AG09309 (cell line): Measurements from ENCODE around the gene GPC3.

Source experiments
- DNase-seq: peaks from one replicate; pipeline ENCODE4 v3.0.0-alpha.2; 2010; ENCODE audit warnings: low read depth
- H3K4me3 ChIP-seq: 2 replicates; pipeline ENCODE4 v1.5.1; 2011; ENCODE audit warnings: mild to moderate bottlenecking, low read depth, low read length, moderate library complexity; ENCODE audit not compliant: control insufficient read depth
- TF ChIP-seq, protein P1 (sequence below): IDR thresholded peaks from 2 replicates; pipeline ENCODE4 v1.5.1; 2011; ENCODE audit warnings: mild to moderate bottlenecking, low read depth, low read length, inconsistent platforms; ENCODE audit not compliant: insufficient read depth, control insufficient read depth; ENCODE audit errors: missing control alignments

Gene GPC3

DNA sequence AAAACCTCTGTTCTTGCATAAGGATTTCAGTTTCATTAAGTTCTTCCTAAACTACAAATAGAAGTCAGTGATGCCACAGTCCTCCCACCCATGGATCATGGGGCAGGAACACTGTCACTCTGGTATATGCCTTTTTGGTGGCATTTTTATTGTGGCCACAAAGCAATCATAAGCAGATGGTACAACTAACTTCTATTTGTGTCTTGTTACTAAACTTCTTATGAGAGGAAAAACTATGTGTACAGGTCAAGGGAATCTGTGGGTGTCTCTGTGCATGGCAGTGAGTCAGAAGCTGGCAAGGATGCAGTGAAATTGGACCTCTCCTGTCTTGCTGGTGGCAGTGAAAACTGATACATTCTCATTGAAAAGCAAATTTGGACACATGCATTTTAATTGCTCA, 325.1 kb downstream of the GPC3 start:
- TF ChIP-seq, protein P1, sequence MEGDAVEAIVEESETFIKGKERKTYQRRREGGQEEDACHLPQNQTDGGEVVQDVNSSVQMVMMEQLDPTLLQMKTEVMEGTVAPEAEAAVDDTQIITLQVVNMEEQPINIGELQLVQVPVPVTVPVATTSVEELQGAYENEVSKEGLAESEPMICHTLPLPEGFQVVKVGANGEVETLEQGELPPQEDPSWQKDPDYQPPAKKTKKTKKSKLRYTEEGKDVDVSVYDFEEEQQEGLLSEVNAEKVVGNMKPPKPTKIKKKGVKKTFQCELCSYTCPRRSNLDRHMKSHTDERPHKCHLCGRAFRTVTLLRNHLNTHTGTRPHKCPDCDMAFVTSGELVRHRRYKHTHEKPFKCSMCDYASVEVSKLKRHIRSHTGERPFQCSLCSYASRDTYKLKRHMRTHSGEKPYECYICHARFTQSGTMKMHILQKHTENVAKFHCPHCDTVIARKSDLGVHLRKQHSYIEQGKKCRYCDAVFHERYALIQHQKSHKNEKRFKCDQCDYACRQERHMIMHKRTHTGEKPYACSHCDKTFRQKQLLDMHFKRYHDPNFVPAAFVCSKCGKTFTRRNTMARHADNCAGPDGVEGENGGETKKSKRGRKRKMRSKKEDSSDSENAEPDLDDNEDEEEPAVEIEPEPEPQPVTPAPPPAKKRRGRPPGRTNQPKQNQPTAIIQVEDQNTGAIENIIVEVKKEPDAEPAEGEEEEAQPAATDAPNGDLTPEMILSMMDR, result no peak
- no peak for DNase-seq
- H3K4me3 ChIP-seq, result no peak overlapping the region

DNA sequence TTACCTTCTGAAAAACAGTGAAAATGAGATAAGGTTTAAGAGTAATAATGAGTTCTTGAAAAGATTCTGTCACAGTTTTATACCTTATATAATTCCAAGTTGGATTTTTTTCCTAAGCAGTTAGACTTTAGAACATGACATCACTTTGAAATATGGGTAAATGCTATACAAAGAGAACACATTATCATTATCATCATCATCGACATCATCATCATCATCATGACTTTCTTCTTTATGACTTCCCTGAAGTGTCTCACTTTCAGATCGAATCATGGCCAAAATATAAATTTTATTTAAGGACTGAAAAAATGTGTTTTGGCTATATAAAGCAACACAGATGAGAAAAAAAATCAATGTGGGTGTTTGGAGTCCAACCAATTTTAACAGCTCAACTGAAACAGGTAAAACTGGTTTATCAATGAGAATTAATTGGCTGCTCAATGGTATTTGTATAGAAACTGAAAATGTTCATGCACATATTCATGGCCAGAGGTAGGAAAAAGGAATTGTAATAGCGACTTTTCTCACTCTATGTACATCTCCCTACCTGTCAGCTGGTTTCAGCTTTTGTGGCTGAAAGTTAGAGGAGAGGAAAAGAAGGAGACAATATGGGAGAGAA, 327.0 kb downstream of the GPC3 start:
- no peak for DNase-seq
- H3K4me3 ChIP-seq, result no peak overlapping the region
- TF ChIP-seq, protein P1, result no peak

DNA sequence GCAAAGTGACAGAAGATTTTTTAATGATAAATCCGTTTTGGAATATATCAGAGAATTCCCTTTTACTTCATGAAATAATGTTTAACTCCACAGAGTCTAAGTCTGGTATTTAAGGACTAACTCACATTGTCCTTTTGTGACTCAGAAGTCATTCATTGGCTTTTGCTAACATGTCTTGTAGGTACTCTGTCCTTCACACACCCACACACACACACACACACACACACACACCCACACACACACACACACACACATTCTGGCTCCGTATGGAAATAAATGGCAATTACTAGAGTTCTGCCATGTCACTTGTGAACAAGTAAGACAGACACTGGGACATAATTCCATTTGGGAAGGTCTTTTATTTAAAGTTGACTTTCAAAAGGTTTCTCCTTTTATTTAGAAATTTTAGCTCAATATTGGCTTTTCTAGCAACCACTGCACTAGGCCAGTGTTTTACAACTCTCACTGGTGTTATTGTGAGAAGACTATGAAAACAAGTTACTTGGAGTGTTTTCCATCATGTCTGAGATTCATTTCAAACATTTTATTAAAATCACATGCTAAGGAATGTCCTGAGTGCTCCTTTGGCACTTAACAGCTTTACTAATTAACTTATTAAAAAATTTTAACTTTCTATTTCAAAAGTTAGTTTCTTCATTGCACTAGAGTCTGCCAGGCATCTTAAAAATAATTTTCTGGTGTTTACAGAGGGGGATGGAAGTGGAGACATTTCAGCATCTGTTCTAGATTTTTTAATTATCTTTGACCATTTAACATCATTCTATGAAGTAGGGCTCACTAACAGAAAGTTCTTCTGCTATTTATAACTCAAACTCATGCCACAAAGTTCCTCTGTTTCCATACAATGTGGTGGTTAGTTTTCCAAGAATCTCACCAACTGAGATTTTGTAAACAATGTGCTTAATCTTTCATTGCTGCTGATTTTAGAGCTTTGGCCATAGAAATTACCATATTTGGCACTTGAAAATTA, 329.8 kb downstream of the GPC3 start:
- H3K4me3 ChIP-seq, result no peak overlapping the region
- no peak for DNase-seq
- TF ChIP-seq, protein P1, result no peak

DNA sequence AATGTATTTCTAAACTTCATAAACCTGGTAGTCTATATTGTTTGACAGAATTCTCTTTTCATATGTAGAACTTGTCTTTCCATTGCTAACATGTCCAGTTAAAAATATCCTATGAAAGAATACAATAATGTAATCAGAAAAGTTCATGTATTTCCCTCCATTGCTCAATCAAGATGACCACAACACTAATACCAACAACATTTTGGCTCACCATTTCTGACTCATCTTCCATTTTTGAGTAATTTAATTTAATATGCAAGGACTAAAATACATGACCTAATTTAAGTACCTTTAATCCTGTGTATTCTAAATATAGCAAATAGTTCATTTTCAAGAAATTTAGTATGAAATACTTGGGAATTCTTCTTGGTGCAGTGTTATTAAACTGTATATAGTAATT, 330.6 kb downstream of the GPC3 start:
- no peak overlapping the region for H3K4me3 ChIP-seq
- TF ChIP-seq, protein P1, result no peak
- DNase-seq, result no peak

DNA sequence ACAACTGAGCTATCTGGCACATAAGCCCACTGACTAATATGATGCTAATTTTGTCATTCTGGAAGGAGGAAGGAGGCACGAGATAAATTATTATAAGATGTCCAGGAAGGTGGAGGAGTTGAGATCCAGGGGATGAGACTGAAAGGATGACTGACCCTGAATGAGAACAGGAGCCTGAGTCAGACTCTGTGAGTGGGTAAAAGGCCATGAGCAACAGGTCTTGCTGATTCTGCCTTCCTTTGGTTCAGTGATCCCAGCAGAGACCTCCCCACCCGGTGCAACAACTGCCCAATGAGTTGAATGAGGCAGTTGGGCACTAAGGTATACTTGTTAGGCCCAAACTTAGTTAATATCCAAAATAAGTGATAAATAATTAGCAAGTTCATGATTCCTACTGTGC, 332.0 kb downstream of the GPC3 start:
- DNase-seq, result no peak
- TF ChIP-seq, protein P1, result no peak
- no peak overlapping the region for H3K4me3 ChIP-seq

DNA sequence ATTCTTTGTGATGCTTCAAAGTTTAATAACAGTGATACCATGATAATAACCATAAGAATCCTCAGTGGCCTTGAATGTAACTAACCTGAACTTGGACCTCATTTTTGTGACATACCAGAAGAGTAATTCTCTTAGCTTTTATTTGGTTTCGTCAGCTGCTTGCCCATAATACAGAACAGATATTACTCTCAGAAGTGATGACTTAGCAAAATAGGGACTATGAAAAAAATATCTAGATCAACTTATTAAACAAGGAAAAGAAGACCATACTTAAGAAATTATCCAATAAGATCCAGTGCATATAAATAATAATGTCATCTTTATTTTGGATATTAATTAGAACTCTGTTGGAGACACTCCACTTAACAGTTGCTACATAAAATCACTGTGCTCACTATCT, 333.2 kb downstream of the GPC3 start:
- no peak overlapping the region for H3K4me3 ChIP-seq
- no peak for DNase-seq
- TF ChIP-seq, protein P1, result no peak
